Umbilical cord (tissue), 2 donors: ENCODE data around the gene GNL1. TPM values are rescaled to one million over a fixed set of nuclear protein-coding genes. Genes with fewer than 3 reads are reported as not detected.
"Not testable (repeated sequence)": the region's sequence is repeated elsewhere in the genome, so short reads cannot be mapped to it uniquely, and the experiment has no call there.

ENCODE experiments used
- DNase-seq: peaks from one replicate; pipeline ENCODE4 v3.0.0-alpha.2; 2015; ENCODE audit warnings: low spot score
- total RNA-seq: library from RNA; depleted of rRNA; stranded (reverse); fragments of >200 nt; gene quantifications from one replicate; pipeline ENCODE4 v1.2.3, GENCODE V29; 2014; ENCODE audit warnings: low replicate concordance; ENCODE audit not compliant: insufficient read depth

Gene GNL1
- total RNA-seq, 1 donor from 2014 or later: 25.3 TPM

- DNase-seq: no peak
Observed at GRCh38 chr6:30497714-30498113, 58.6 kb downstream of the GNL1 start.

- DNase-seq: not testable (repeated sequence)
Observed at GRCh38 chr6:30497261-30497599, 59.1 kb downstream of the GNL1 start.

GRCh38 chr6:30495993-30496392, 60.3 kb downstream of the GNL1 start:
- DNase-seq: no peak

- DNase-seq: not testable (repeated sequence)
Observed at GRCh38 chr6:30495060-30495459, 61.2 kb downstream of the GNL1 start.

GRCh38 chr6:30494291-30494861, 61.9 kb downstream of the GNL1 start:
- no peak for DNase-seq

- DNase-seq: no peak
Observed at GRCh38 chr6:30493643-30494250, 62.5 kb downstream of the GNL1 start.

- no peak for DNase-seq
Observed at GRCh38 chr6:30491991-30492952, 64.0 kb downstream of the GNL1 start.

Other genes starting within 250 kb of the GNL1 start
- gene TRIM39, start 229.6 kb downstream of the GNL1 start, total RNA-seq: 5.5 TPM
- 30.6 TPM for gene RPP21, start 211.3 kb downstream of the GNL1 start, total RNA-seq
- gene HLA-E, start 67.0 kb downstream of the GNL1 start, total RNA-seq: 186 TPM
- gene PRR3, start 806 bp upstream of the GNL1 start, total RNA-seq: 5.1 TPM
- 27.2 TPM for gene ABCF1, start 15.0 kb upstream of the GNL1 start, total RNA-seq
- 11.3 TPM for gene PPP1R10, start 60.8 kb upstream of the GNL1 start, total RNA-seq
- gene MRPS18B, start 61.4 kb upstream of the GNL1 start, total RNA-seq: 18.8 TPM
- gene ATAT1, start 70.4 kb upstream of the GNL1 start, total RNA-seq: 1.9 TPM
- gene C6orf136, start 90.6 kb upstream of the GNL1 start, total RNA-seq: 11.8 TPM
- gene DHX16, start 116.5 kb upstream of the GNL1 start, total RNA-seq: 19.5 TPM
- gene PPP1R18, start 130.2 kb upstream of the GNL1 start, total RNA-seq: 20.9 TPM
- 4.3 TPM for gene NRM, start 134.5 kb upstream of the GNL1 start, total RNA-seq
- gene MDC1, start 160.8 kb upstream of the GNL1 start, total RNA-seq: 14.9 TPM
- 174 TPM for gene TUBB, start 163.9 kb upstream of the GNL1 start, total RNA-seq
- gene FLOT1, start 186.2 kb upstream of the GNL1 start, total RNA-seq: 46.7 TPM
- 70.1 TPM for gene IER3, start 188.1 kb upstream of the GNL1 start, total RNA-seq